HEK293T (cell line): ENCODE measurements around the gene TBCE.
A peak's percentile ranks its signal among the peaks of the same experiment; 100 is the strongest.

ENCODE experiments used
- CTCF ChIA-PET: fragments of 350-600 bp; formaldehyde crosslinking; extraction: SDS; loops from one replicate; lab custom pipeline; 2021; ENCODE audit warnings: antibody characterized with exemption, inconsistent platforms; lab: Yijun Ruan, JAX
- POLR2A ChIA-PET: fragments of 350-600 bp; formaldehyde crosslinking; extraction: SDS; loops from one replicate; lab custom pipeline; 2020; ENCODE audit warnings: antibody characterized with exemption, inconsistent platforms; lab: Yijun Ruan, JAX
- DNase-seq: peaks from one replicate; pipeline ENCODE4 v3.0.0; 2012; ENCODE audit warnings: mixed read lengths; ENCODE audit errors: extremely low spot score
- ARNT ChIP-seq: fragments of 450-650 bp; IDR thresholded peaks from 2 replicates; pipeline ENCODE4 v1.6.1; 2017; ENCODE audit warnings: mild to moderate bottlenecking
- BHLHE40 ChIP-seq: fragments of 450-650 bp; IDR thresholded peaks from 2 replicates; pipeline ENCODE4 v1.6.1; 2016; ENCODE audit warnings: mild to moderate bottlenecking, moderate library complexity, borderline replicate concordance
- CTBP1 ChIP-seq: fragments of 450-650 bp; IDR thresholded peaks from 2 replicates; pipeline ENCODE4 v1.6.1; 2016; ENCODE audit warnings: borderline replicate concordance
- ELF4 ChIP-seq: fragments of 450-650 bp; IDR thresholded peaks from 2 replicates; pipeline ENCODE4 v1.6.1; 2017; ENCODE audit warnings: antibody characterized with exemption
- FOXA1 ChIP-seq: fragments of 450-650 bp; IDR thresholded peaks from 2 replicates; pipeline ENCODE4 v1.6.1; 2016; ENCODE audit warnings: mild to moderate bottlenecking
- FOXK2 ChIP-seq: fragments of 450-650 bp; IDR thresholded peaks from 2 replicates; pipeline ENCODE4 v1.6.1; 2016; ENCODE audit warnings: mild to moderate bottlenecking
- FOXM1 ChIP-seq: fragments of 450-650 bp; IDR thresholded peaks from 2 replicates; pipeline ENCODE4 v1.6.1; 2017; ENCODE audit warnings: mild to moderate bottlenecking, borderline replicate concordance
- HDGF ChIP-seq: fragments of 450-650 bp; IDR thresholded peaks from 2 replicates; pipeline ENCODE4 v1.6.1; 2017; ENCODE audit warnings: antibody characterized with exemption, borderline replicate concordance
- L3MBTL2 ChIP-seq: fragments of 450-650 bp; conservative IDR thresholded peaks from 2 replicates; pipeline ENCODE4 v1.6.1; 2016; ENCODE audit warnings: mild to moderate bottlenecking
- LEF1 ChIP-seq: fragments of 450-650 bp; IDR thresholded peaks from 2 replicates; pipeline ENCODE4 v1.6.1; 2017; ENCODE audit warnings: mild to moderate bottlenecking, borderline replicate concordance
- NFRKB ChIP-seq: fragments of 450-650 bp; IDR thresholded peaks from 2 replicates; pipeline ENCODE4 v1.6.1; 2016; ENCODE audit warnings: mild to moderate bottlenecking, moderate library complexity
- PKNOX1 ChIP-seq: fragments of 450-650 bp; IDR thresholded peaks from 2 replicates; pipeline ENCODE4 v1.6.1; 2016
- SP1 ChIP-seq: fragments of 450-650 bp; IDR thresholded peaks from 2 replicates; pipeline ENCODE4 v1.6.1; 2017
- SUZ12 ChIP-seq: fragments of 450-650 bp; IDR thresholded peaks from 2 replicates; pipeline ENCODE4 v1.6.1; 2016; ENCODE audit warnings: mild to moderate bottlenecking
- TARDBP ChIP-seq: fragments of 450-650 bp; IDR thresholded peaks from 2 replicates; pipeline ENCODE4 v1.6.1; 2016
- ZNF384 ChIP-seq: fragments of 450-650 bp; IDR thresholded peaks from 2 replicates; pipeline ENCODE4 v1.6.1; 2016

TBCE gene

GRCh38 chr1:235367000-235367908 is at the start of gene TBCE:
TSS of gene TBCE (plus strand) at chr1:235367427. CDS start at chr1:235380050, 12,623 bp downstream.
- ChIA-PET CTCF (interaction anchor here (0.5 to 1.3 kb wide), 3 partner anchors 12 to 135 kb away, joined by 3 to 4 read pairs (median 3); no protein-coding TSS in a partner anchor), POLR2A (interaction anchor here (0.6 to 2.2 kb wide), 27 partner anchors 9 to 207 kb away, joined by 3 to 28 read pairs (median 5); partner anchors contain the start of genes ARID4B, GGPS1 and RBM34)
- peak; percentile 99 for DNase-seq
- TF ChIP-seq ELF4 (peak; percentile 84), BHLHE40 (no peak), SP1 (no peak), PKNOX1 (peak; percentile 93), ZNF384 (peak; percentile 87), HDGF (peak; percentile 79; the same call in 1 of the 2 replicates), L3MBTL2 (peak; percentile 89), SUZ12 (no peak), FOXM1 (no peak)

- ChIA-PET CTCF (no interaction called here), POLR2A (interaction anchor here (0.7 kb wide), 1 partner anchor 48 kb away, joined by 3 read pairs; the partner anchor contains the start of gene TBCE)
- DNase-seq: no peak
- TF ChIP-seq FOXA1: no peak
- no peak for TF ChIP-seq NFRKB
- TF ChIP-seq SP1: no peak
- no peak for TF ChIP-seq L3MBTL2
- no peak for TF ChIP-seq LEF1
- no peak for TF ChIP-seq TARDBP
- TF ChIP-seq PKNOX1: no peak
- TF ChIP-seq CTBP1: no peak
- TF ChIP-seq ELF4: no peak
- no peak for TF ChIP-seq HDGF
- no peak for TF ChIP-seq BHLHE40
- no peak for TF ChIP-seq FOXM1
- no peak for TF ChIP-seq ARNT
- no peak for TF ChIP-seq FOXK2
- no peak for TF ChIP-seq SUZ12
- TF ChIP-seq ZNF384: no peak
Observed at GRCh38 chr1:235319255-235319654, 48.0 kb upstream of the TBCE start.

- TF ChIP-seq L3MBTL2 (no peak), FOXK2 (no peak), ELF4 (no peak), SP1 (no peak), NFRKB (no peak), FOXA1 (no peak), PKNOX1 (no peak), BHLHE40 (no peak)
- CTCF ChIA-PET: interaction anchor here (0.7 kb wide), 1 partner anchor 71 kb away, joined by 3 read pairs; no protein-coding TSS in a partner anchor
- no peak for DNase-seq
- POLR2A ChIA-PET: no interaction called here
Observed at GRCh38 chr1:235320521-235321179, 46.6 kb upstream of the TBCE start.

GRCh38 chr1:235324296-235324695 is 42.9 kb upstream of the TBCE start:
- no peak for DNase-seq
- ChIA-PET POLR2A (interaction anchor here (1.0 kb wide), 1 partner anchor 43 kb away, joined by 3 read pairs; the partner anchor contains the start of gene TBCE), CTCF (interaction anchor here (0.6 to 0.7 kb wide), 2 partner anchors 83 to 91 kb away, joined by 3 read pairs; no protein-coding TSS in a partner anchor)
- TF ChIP-seq LEF1 (no peak), BHLHE40 (no peak)

- no peak for TF ChIP-seq CTBP1
- no peak for TF ChIP-seq SUZ12
- no peak for TF ChIP-seq ZNF384
- TF ChIP-seq HDGF: no peak
- no peak for TF ChIP-seq TARDBP
- no peak for TF ChIP-seq BHLHE40
- no peak for TF ChIP-seq ELF4
- no peak for DNase-seq
- CTCF ChIA-PET: interaction anchor here (1.0 kb wide), 1 partner anchor 10 kb away, joined by 3 read pairs; no protein-coding TSS in a partner anchor
- POLR2A ChIA-PET: interaction anchor here (1.1 kb wide), 1 partner anchor 70 kb away, joined by 3 read pairs; no protein-coding TSS in a partner anchor
Observed at GRCh38 chr1:235325139-235325538, 42.1 kb upstream of the TBCE start.

- CTCF ChIA-PET: interaction anchor here (1.0 kb wide), 1 partner anchor 11 kb away, joined by 3 read pairs; no protein-coding TSS in a partner anchor
- no peak for DNase-seq
- TF ChIP-seq ARNT (no peak), SUZ12 (no peak), NFRKB (no peak)
- POLR2A ChIA-PET: interaction anchor here (1.1 kb wide), 1 partner anchor 70 kb away, joined by 3 read pairs; no protein-coding TSS in a partner anchor
Observed at GRCh38 chr1:235325854-235326253, 41.4 kb upstream of the TBCE start.
